GM19193 (cell line): ENCODE data around the gene IGLL5.
A peak's percentile ranks its signal among the peaks of the same experiment; 100 is the strongest.

Experiments
- POLR2A ChIP-seq: IDR thresholded peaks from 4 replicates; pipeline ENCODE4 v1.6.1; 2011; ENCODE audit not compliant: insufficient read depth, insufficient read length; ENCODE audit errors: extremely low read depth

Gene IGLL5

DNA sequence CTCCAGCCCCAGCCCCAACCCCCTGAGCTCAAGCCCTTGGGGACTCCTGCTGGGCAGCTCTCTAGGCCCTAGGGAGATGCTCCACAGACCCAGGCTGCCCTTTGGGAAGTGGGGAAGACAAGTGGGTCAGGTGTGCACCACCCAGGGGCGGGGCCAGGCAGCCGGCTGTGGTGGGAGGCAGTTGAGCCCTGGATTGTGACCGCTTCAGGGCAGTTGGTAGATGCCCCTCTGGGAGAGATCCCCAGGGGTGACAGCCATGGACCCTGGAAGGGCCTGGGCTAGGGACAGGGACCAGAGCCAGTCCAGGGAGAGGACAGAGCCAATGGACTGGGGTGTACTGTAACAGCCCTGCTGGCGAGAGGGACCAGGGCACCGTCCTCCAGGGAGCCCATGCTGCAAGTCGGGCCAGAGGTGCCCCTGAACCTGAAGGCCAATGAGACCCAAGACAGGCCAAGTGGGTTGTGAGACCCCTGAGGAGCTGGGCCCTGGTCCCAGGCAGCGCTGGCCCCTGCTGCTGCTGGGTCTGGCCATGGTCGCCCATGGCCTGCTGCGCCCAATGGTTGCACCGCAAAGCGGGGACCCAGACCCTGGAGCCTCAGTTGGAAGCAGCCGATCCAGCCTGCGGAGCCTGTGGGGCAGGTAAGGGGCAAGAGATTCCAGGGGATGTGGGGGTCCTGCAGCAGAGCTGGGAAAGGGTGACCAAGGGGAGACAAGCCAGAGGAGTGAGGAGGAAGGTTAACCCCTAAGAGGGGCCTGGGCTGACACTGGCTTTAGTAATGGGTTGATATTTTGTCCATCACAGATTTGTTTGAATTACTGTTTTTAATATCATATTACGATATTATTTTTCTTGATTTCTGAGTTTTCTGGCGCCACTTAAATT is at the start of gene IGLL5:
IGLL5 (plus strand) TSS at position 196 of the 883 bp plus-strand sequence; CDS start at position 434, 238 bp downstream.
- peak; percentile 33 for TF ChIP-seq POLR2A

DNA sequence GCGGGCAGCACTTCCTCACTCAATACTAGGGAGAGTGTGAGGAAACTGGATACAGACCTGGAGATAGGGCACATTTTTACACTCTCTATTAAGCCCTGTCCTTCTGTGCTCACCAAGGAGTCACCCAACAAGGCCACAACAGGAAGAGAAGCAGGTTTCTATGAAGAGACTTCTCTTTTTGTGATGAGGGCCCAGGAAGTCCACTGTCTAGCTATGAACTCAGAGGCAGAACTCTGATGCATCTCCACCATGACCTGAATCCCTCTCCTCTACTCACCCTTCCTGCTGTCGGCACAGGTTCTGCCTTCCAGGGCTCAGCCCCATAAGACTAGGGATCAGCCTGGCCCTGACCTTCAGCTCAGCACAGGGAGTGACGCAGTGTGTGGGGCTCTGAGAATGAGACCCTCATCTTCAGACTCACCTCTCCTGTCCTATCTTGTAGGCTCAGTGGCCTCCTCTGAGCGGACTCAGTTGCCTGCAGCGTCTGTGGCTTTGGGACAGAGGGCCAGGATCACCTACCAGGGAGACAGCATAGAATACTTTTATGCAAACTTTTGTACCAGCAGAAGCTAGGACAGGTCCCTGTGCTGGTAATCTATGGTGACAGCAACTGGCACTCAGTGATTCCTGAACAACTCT is 49.3 kb upstream of the IGLL5 start:
- TF ChIP-seq POLR2A, result no peak

- no peak for TF ChIP-seq POLR2A
These were observed 47.9 kb upstream of the IGLL5 start for GRCh38 chr22:22839570-22840314.

- no peak for TF ChIP-seq POLR2A
These were observed 46.8 kb upstream of the IGLL5 start for GRCh38 chr22:22840780-22841179.

- TF ChIP-seq POLR2A, result no peak
These were observed 46.0 kb upstream of the IGLL5 start for GRCh38 chr22:22841598-22841997.

DNA sequence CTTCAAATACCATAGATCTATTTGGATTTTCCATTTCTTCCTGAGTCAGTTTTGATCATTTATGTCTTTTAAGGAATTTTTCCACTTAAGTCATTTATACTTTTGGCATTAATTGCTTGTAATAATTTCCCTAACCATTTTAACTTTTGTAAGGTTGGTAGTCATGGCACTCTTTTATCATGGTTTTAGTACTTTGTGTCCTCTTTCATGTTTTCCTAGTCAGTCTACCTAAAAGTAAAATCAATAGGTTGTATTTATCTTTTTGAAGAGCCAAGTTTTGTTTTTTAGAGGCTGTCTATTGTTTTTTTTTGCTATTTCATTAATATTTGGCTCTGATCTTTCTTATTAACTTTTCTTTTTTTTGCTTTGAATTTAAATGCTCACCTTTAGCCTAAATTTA is 45.5 kb upstream of the IGLL5 start:
- no peak for TF ChIP-seq POLR2A

GRCh38 chr22:22843848-22844247 is 43.8 kb upstream of the IGLL5 start:
- TF ChIP-seq POLR2A, result no peak

- TF ChIP-seq POLR2A, result no peak
These were observed 40.4 kb upstream of the IGLL5 start for GRCh38 chr22:22847241-22847640.

DNA sequence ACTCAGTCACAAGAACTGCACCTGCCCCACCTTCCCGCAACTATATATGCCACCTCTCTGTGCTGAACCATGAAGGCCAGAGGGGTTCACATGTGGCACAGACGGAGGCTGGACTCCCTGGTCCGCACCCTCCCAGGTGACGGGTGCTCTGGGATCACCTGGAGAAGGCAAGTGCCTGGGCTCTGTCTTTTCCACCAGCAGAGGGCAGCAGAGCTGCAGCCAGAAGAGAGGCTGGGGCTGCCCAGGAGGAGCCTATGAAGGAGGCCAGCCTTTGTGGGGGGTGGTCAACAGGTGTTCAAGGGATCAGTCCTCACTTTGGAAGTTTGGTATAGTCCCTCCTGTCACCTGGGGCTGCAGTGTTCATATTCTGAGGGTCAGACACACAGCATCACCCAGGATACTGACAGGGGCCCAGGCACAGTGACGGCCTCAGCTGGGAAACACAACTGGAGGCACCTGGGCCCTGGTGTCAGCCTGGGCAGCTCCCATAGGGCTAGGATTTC is 39.2 kb upstream of the IGLL5 start:
- TF ChIP-seq POLR2A, result no peak

DNA sequence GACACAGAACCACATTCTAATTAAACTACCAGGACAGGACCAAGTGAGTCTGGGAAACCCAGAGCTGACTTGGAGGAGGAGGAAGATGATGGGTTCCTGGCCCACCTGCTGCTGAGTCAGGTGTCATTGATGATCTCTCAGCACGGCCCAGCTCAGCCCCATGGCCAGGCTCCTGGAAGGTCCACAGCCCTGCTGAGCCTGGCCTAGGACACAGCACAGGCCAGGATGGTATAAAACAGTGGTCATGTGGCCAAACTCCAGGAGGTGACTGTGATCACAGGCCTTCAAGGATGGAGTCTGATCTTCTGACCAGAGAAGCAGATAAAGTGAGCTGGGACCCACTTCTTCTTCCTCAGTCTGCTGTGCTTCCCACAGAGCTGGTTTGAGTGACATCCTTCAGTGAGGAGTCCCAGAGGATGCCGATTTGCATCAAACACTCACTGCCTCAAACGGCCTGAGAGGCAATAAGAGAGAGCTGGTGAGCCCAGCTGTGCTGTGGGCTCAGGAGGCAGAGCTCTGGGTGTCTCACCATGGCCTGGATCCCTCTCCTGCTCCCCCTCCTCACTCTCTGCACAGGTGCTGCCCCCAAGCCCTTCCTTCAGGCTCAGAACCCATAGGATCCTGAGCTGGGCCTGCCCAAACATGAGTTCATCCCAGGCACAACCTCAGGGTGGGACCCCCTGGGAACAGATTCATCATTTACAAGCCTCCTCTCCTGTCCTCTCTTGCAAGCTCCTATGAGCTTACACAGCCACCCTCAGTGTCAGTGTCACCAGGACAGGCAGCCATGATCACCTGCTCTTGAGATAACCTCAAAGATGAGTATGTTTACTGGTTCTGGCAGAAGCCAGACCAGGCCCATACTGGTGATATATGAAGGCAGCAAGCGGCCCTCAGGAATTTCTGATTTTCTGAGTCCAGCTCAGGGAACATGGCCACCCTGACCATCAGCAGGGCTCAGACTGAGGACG is 37.7 kb upstream of the IGLL5 start:
- no peak for TF ChIP-seq POLR2A

DNA sequence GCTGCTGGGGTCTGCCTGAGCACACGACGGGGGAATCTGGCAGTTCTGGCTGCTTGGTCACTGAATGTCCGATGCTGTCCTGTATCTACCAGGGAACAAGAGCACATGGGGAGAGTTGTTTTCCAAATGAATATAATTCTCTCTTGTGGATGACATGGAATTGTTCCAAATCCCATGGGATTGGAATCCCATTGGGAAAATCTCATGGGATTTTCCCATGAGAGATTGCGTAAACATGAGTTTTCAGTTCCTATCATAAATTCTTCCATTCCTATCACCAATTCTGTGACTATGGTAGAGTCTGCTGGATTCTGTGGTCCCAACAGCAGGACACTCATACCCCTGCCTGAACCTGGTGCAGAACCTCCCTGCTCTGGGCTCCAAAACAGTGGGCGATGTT is 35.6 kb upstream of the IGLL5 start:
- no peak for TF ChIP-seq POLR2A

DNA sequence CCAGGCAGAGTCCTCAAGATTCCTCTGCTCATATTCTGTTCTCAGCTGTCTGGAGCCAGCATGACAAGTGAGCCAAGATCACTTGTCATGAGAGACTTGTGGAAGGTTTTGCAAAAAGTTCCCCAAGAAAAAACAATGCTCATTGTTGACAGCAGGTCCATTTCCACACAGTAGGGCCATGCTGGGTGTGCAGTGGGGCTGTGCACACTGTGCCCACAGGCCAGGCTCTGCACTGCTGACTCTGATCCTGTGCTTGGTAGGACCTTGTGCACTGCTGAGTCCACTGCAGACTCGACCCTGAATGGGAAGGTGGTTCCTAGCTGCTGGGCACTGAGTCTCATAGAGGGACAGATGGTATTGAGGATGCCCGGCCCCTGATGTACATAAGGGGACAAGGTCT is 33.9 kb upstream of the IGLL5 start:
- no peak for TF ChIP-seq POLR2A

- TF ChIP-seq POLR2A, result no peak
These were observed 33.1 kb upstream of the IGLL5 start for GRCh38 chr22:22854466-22854865.

DNA sequence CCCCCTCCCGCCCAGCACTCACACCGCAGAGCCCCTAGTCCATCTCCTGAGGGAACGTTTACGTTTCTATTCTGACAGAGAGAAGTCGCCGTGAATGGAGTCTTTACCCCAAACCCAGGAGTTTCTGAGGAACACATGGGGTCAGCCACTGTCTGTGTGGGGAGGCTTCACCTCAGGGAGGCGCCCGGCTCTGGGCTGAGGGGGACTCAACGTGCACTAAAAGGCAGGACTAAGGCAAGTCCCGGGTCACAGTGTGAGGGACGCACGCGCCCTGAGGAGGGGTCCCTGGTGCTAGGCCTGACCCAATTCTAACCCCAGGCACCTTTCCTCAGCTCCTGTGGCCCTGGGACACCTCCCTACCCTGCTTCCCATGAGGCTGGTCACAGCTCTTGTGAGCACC is 32.5 kb upstream of the IGLL5 start:
- TF ChIP-seq POLR2A, result no peak

GRCh38 chr22:22855617-22856308 is 31.9 kb upstream of the IGLL5 start:
- no peak for TF ChIP-seq POLR2A
